ENCODE data around the gene SLC1A1.

DNA sequence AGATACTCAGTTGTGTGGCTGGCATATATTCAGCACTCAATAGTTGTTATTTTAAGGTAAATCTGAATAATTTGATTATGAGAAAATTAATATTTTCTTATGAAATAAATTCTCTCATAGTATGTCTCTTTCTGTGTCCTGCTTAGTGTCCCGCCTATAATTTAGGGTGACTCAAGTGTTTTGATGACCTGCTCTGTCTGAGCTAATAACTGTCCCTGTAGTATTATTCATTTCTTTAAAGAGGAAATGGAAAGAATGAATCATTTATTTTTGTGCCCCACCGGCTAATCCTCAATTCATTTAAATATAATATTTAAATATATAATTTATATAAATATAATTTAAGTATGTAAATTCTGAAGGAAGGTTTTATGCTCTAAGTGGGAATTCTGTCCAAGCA, 4.1 kb downstream of the SLC1A1 start:
- TF ChIP-seq POLR2A (IDR thresholded peaks at IDR 0.05; ENCODE audit: low read length): no peak
- no peak for TF ChIP-seq GATA1 (IDR thresholded peaks at IDR 0.05; ENCODE audit: low read depth, low read length)

Measured in erythroblast (primary cell).